Transverse colon (tissue), 4 donors: Measurements from ENCODE around the gene SERPINB10. TPM values are rescaled to one million over a fixed set of nuclear protein-coding genes. Genes with fewer than 3 reads are reported as not detected.

Experiments
- DNase-seq: peaks from one replicate; pipeline ENCODE4 v3.0.0-alpha.2; 2019
- H3K27ac ChIP-seq, 4 donors: fragments of 200-600 bp; sonication (generic); 2 replicates each; pipeline ENCODE4 v1.5.1; 2016 to 2018; ENCODE audit warnings: inconsistent platforms in 4 of 4
- H3K27me3 ChIP-seq: fragments of 200-600 bp; sonication (generic); 2 replicates; pipeline ENCODE4 v1.5.1; 2017; ENCODE audit warnings: inconsistent platforms
- H3K36me3 ChIP-seq, 4 donors: fragments of 200-600 bp; sonication (generic); 2 replicates each; pipeline ENCODE4 v1.5.1; 2017 to 2019; ENCODE audit warnings: inconsistent platforms in 4 of 4
- H3K4me1 ChIP-seq, 4 donors: fragments of 200-600 bp; sonication (generic); 2 replicates each; pipeline ENCODE4 v1.5.1; 2017 to 2020; ENCODE audit warnings: inconsistent platforms in 4 of 4
- H3K4me3 ChIP-seq, 4 donors: fragments of 200-600 bp; sonication (generic); 1 replicate in 1 of 4; 2 replicates in 3 of 4; pipeline versions ENCODE4 v1.5.1 to v1.6.1; 2017 to 2019; ENCODE audit warnings: inconsistent platforms in 4 of 4
- H3K9me3 ChIP-seq, 2 donors: fragments of 200-600 bp; sonication (generic); 2 replicates each; pipeline ENCODE4 v1.5.1; 2017 to 2019; ENCODE audit warnings: inconsistent platforms in 2 of 2
- EP300 ChIP-seq: sonication (generic); formaldehyde crosslinking; IDR thresholded peaks from one replicate; pipeline ENCODE4 v1.6.1; 2017; ENCODE audit warnings: antibody characterized with exemption, low read depth
- POLR2A ChIP-seq: fragments of 450-650 bp; IDR thresholded peaks from one replicate; pipeline ENCODE4 v1.6.1; 2016; ENCODE audit warnings: antibody characterized with exemption, mild to moderate bottlenecking, moderate library complexity
- POLR2AphosphoS5 ChIP-seq, 3 donors: sonication (generic); formaldehyde crosslinking; IDR thresholded peaks; one replicate each; pipeline ENCODE4 v1.6.1; 2016; ENCODE audit warnings: antibody characterized with exemption in 3 of 3
- WGBS, 2 donors: methylation state at CpG; one replicate each; pipeline ENCODE4 v1.1.5; 2018; ENCODE audit warnings: low coverage in 1 of 2; 5-methylcytosine and 5-hydroxymethylcytosine counted together
- in situ Hi-C, 4 donors: fragments of 200-750 bp; cut with MboI; loops; one replicate each; pipeline versions ENCODE4 v1.15.0 to v1.15.1; 2017; ENCODE audit warnings: low sequenced_read_pairs in 3 of 4, low pct_ligation_motif_present in 1 of 4, low pct_unique_long_range_greater_than_20kb in 1 of 4
- intact Hi-C: fragments of 100-400 bp; cut with DNase I; formaldehyde crosslinking; loops from one replicate; pipeline ENCODE4 v1.15.1; 2023; ENCODE audit warnings: low total_unique reads
- total RNA-seq, 4 donors: library from RNA; depleted of rRNA; stranded (reverse); fragments of >200 nt; gene quantifications; one replicate each; pipeline ENCODE4 v1.1.0, GENCODE V29; 2016
- TF ChIP-seq, protein P1 (sequence below), 5 experiments: fragments of 200-600 bp in 3 of 5; fragments of 450-650 bp in 2 of 5; sonication (generic) in 3 of 5; IDR thresholded peaks; 1 replicate in 2 of 5; 2 replicates in 3 of 5; pipeline ENCODE4 v1.5.1; 2016 to 2017; ENCODE audit warnings: antibody characterized with exemption in 5 of 5, inconsistent platforms in 3 of 5, mild to moderate bottlenecking in 2 of 5, moderate library complexity in 1 of 5

The SERPINB10 gene
- total RNA-seq, 4 donors from 2014 or later = not detected

DNA sequence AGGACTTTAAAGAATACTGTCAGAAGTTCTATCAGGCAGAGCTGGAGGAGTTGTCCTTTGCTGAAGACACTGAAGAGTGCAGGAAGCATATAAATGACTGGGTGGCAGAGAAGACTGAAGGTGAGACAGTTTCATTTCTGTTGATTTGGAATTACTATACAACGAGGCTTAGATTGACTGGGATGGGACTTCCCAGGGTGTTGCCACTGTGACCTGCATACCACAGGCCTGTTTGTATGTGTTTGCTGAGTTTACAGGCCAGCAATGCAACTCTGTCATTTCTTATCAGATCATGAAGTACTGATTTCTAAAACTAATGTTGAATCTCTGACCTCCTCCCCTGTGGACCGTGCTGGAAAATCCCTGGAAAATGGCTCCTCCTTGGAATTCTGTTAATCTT lies 74.0 kb downstream of the SERPINB10 start:
- intact Hi-C loops (no loop called here), in situ Hi-C loops (loop anchor here in 3 of 4 donors (25.0 kb wide), 1 partner anchor 469 kb away; no protein-coding TSS in a partner anchor)
- no peak overlapping the region for H3K27ac ChIP-seq
- H3K4me1 ChIP-seq = peaks cover 0 to 13% (median 2%) of the 10 kb centered on the region in 4 donors
- 20 to 45% methylated on average over 1 to 2 of the region's 2 CpGs for WGBS, 2 donors
- no peaks in the 10 kb centered on the region for H3K27me3 ChIP-seq
- no peak for DNase-seq
- no peak overlapping the region for H3K4me3 ChIP-seq
- H3K9me3 ChIP-seq = no peaks in the 10 kb centered on the region
- H3K36me3 ChIP-seq = peaks cover 0 to 6% (median 0%) of the 10 kb centered on the region in 4 donors
- no peak for TF ChIP-seq EP300
- TF ChIP-seq POLR2AphosphoS5 (IDR thresholded peaks at IDR 0.05) = no peak
- TF ChIP-seq POLR2A = no peak
- TF ChIP-seq, protein P1, sequence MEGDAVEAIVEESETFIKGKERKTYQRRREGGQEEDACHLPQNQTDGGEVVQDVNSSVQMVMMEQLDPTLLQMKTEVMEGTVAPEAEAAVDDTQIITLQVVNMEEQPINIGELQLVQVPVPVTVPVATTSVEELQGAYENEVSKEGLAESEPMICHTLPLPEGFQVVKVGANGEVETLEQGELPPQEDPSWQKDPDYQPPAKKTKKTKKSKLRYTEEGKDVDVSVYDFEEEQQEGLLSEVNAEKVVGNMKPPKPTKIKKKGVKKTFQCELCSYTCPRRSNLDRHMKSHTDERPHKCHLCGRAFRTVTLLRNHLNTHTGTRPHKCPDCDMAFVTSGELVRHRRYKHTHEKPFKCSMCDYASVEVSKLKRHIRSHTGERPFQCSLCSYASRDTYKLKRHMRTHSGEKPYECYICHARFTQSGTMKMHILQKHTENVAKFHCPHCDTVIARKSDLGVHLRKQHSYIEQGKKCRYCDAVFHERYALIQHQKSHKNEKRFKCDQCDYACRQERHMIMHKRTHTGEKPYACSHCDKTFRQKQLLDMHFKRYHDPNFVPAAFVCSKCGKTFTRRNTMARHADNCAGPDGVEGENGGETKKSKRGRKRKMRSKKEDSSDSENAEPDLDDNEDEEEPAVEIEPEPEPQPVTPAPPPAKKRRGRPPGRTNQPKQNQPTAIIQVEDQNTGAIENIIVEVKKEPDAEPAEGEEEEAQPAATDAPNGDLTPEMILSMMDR (IDR thresholded peaks at IDR 0.05) = no peak

DNA sequence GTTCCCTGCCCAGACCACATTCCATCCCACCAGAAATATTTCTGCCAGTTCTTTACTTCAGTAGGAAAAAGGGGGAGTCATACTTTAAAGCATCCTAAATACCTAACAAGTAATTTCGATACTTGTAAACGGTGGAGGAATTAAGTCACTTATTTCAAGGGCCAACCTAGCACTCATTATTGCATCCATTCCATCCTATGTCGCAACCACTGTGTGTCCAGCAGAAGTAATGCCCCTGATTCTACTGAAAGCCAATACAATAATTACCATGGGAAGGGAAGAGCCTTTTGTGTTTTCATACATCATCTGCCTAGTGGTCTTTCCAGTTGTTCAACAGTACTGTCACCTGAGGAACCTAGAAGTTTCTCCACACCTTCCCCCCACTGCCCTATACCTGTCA lies 74.6 kb downstream of the SERPINB10 start:
- TF ChIP-seq POLR2A (no peak), POLR2AphosphoS5 (IDR thresholded peaks at IDR 0.05) (no peak), EP300 (no peak)
- TF ChIP-seq, protein P1 (IDR thresholded peaks at IDR 0.05) = no peak
- Histone ChIP-seq H3K9me3 (no peaks in the 10 kb centered on the region), H3K4me3 (no peak overlapping the region), H3K27me3 (no peaks in the 10 kb centered on the region), H3K4me1 (peaks cover 0 to 13% (median 2%) of the 10 kb centered on the region in 4 donors), H3K36me3 (peaks cover 0 to 6% (median 0%) of the 10 kb centered on the region in 4 donors), H3K27ac (no peak overlapping the region)
- in situ Hi-C loops = loop anchor here in 3 of 4 donors (25.0 kb wide), 1 partner anchor 470 kb away; no protein-coding TSS in a partner anchor
- intact Hi-C loops = no loop called here
- no peak for DNase-seq
- 91 to 100% methylated on average over 2 to 3 of the region's 3 CpGs for WGBS, 2 donors

Other genes with a start within 250 kb of the SERPINB10 start
- gene SERPINB3, start 246.1 kb upstream of the SERPINB10 start, total RNA-seq = not detected
- gene SERPINB11, start 205.0 kb upstream of the SERPINB10 start, total RNA-seq = not detected
- not detected for gene SERPINB7, start 132.5 kb upstream of the SERPINB10 start, total RNA-seq
- 10 to 100 TPM in 1 of 4 donors, not detected in 3; 48.3 TPM for gene SERPINB2, start 20.3 kb upstream of the SERPINB10 start, total RNA-seq
- gene HMSD, start 41.3 kb downstream of the SERPINB10 start, total RNA-seq = under 1 TPM in 1 of 4 donors, not detected in 3; 0.64 TPM
- gene SERPINB8, start 62.1 kb downstream of the SERPINB10 start, total RNA-seq = 10 to 100 TPM in 3 of 4 donors, 1 to 10 TPM in 1; 3.0 to 15.7 (median 13.5) TPM
- not detected for gene LINC00305, start 241.1 kb downstream of the SERPINB10 start, total RNA-seq